ENCODE results near the gene TUBB2A.

Gene TUBB2A

GRCh38 chr6:3135668-3136291 is 21.6 kb downstream of the TUBB2A start:
- no peak for TF ChIP-seq POLR2A (IDR thresholded peaks at IDR 0.05; ENCODE audit: extremely low read depth, insufficient read length)
- TF ChIP-seq, protein P1, sequence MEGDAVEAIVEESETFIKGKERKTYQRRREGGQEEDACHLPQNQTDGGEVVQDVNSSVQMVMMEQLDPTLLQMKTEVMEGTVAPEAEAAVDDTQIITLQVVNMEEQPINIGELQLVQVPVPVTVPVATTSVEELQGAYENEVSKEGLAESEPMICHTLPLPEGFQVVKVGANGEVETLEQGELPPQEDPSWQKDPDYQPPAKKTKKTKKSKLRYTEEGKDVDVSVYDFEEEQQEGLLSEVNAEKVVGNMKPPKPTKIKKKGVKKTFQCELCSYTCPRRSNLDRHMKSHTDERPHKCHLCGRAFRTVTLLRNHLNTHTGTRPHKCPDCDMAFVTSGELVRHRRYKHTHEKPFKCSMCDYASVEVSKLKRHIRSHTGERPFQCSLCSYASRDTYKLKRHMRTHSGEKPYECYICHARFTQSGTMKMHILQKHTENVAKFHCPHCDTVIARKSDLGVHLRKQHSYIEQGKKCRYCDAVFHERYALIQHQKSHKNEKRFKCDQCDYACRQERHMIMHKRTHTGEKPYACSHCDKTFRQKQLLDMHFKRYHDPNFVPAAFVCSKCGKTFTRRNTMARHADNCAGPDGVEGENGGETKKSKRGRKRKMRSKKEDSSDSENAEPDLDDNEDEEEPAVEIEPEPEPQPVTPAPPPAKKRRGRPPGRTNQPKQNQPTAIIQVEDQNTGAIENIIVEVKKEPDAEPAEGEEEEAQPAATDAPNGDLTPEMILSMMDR (IDR thresholded peaks at IDR 0.05; ENCODE audit: low read depth, low read length) = no peak
- TF ChIP-seq, protein P2, sequence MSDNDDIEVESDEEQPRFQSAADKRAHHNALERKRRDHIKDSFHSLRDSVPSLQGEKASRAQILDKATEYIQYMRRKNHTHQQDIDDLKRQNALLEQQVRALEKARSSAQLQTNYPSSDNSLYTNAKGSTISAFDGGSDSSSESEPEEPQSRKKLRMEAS (IDR thresholded peaks at IDR 0.05; ENCODE audit: low read depth, low read length) = no peak
- no peak for TF ChIP-seq MYC (IDR thresholded peaks at IDR 0.05; ENCODE audit: low read depth, low read length)
- DNase-seq (ENCODE audit: low read depth) = no peak
- no peak overlapping the region for H3K4me3 ChIP-seq (ENCODE audit: low read depth, low read length)

DNA sequence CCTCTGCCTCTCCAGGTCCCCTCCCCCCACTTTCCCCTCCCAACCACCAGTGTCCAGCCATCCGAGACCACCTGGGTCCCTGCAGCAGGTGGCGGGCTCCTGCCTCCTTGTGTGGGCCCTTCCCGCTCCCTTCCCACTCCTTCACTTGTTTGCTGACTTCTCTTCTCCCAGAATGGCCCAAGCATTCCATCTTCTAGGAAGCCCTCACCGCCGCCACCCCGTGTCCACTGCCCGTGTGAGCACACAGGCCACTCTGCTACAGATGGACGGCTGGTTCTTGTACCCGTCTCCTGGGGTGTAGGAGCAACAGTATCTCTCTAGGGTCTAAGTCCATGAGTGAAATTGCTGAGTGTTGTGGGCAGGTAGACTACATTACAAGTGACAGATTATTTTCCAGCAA is 23.8 kb downstream of the TUBB2A start:
- TF ChIP-seq, protein P2 (IDR thresholded peaks at IDR 0.05; ENCODE audit: low read depth, low read length) = no peak
- no peak for TF ChIP-seq MYC (IDR thresholded peaks at IDR 0.05; ENCODE audit: low read depth, low read length)
- TF ChIP-seq, protein P1 (IDR thresholded peaks at IDR 0.05; ENCODE audit: low read depth, low read length) = no peak
- TF ChIP-seq POLR2A (IDR thresholded peaks at IDR 0.05; ENCODE audit: extremely low read depth, insufficient read length) = no peak
- H3K4me3 ChIP-seq (ENCODE audit: low read depth, low read length) = no peak overlapping the region

DNA sequence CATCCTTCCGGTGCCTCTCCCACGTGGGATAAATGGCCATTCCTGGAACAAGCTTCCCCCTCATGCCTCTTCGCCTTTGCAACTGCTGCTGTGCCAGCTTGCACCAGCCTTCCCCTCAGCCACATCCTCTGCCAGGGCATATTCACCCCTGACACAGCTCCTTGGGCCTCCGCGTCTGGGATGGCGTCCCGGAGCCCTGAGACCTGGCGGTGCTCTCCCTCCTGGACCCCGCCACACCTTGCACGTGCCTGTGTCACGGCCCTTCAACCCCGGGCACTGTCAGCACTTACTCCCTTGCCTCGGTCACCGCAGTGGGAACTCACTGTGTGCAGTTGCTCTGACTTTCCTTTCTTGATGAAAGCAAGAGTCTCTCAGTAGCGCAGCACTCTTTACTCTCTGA is 25.6 kb downstream of the TUBB2A start:
- TF ChIP-seq, protein P2 (IDR thresholded peaks at IDR 0.05; ENCODE audit: low read depth, low read length) = no peak
- TF ChIP-seq, protein P1 (IDR thresholded peaks at IDR 0.05; ENCODE audit: low read depth, low read length) = no peak
- TF ChIP-seq MYC (IDR thresholded peaks at IDR 0.05; ENCODE audit: low read depth, low read length) (no peak), POLR2A (IDR thresholded peaks at IDR 0.05; ENCODE audit: extremely low read depth, insufficient read length) (no peak)
- no peak for DNase-seq (ENCODE audit: low read depth)
- no peak overlapping the region for H3K4me3 ChIP-seq (ENCODE audit: low read depth, low read length)

More for the DNA sequence above, 23.8 kb downstream of the TUBB2A start:
- no peak for DNase-seq (ENCODE audit: low read depth)

DNA sequence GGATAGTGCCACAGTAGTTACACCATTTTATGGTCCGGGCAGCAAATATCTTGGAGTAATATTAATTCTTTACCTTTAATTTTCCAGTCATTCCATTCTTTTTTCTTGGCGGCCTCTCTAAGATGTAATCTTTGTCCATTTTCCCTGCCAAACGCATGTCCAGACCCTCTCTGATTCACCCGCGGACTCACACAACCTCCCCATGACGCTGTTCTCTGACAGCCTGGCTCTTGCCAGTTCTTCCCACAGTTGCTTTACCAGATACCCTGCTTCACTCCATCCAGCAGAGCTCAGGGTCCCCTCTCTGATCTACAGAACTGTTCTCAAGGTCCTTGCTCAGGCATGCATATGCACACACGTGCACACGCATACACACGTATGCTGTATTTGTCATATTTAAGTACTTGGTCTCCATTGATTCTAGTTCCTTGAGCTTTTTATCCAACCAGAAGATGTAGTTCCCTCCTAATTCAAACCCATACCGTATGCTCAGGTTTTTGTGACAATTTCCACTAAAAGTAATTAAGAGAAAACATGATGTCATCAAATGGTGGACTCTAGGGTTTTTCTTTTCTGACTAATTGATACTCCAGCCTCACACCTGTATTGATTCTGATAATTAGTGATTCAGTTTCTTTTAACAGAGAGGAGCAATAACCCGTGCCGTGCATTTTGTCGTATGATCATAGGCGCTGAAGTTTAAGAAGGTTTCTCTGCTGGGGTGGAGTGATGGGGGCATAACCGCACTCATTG is 28.8 kb downstream of the TUBB2A start:
- TF ChIP-seq MYC (IDR thresholded peaks at IDR 0.05; ENCODE audit: low read depth, low read length) = no peak
- TF ChIP-seq, protein P2 (IDR thresholded peaks at IDR 0.05; ENCODE audit: low read depth, low read length) = no peak
- TF ChIP-seq, protein P1 (IDR thresholded peaks at IDR 0.05; ENCODE audit: low read depth, low read length) = no peak
- TF ChIP-seq POLR2A (IDR thresholded peaks at IDR 0.05; ENCODE audit: extremely low read depth, insufficient read length) = no peak
- DNase-seq (ENCODE audit: low read depth) = no peak

GRCh38 chr6:3125815-3126214 is 31.5 kb downstream of the TUBB2A start:
- TF ChIP-seq POLR2A (IDR thresholded peaks at IDR 0.05; ENCODE audit: extremely low read depth, insufficient read length) = no peak
- TF ChIP-seq MYC (IDR thresholded peaks at IDR 0.05; ENCODE audit: low read depth, low read length) = no peak
- TF ChIP-seq, protein P2 (IDR thresholded peaks at IDR 0.05; ENCODE audit: low read depth, low read length) = no peak
- TF ChIP-seq, protein P1 (IDR thresholded peaks at IDR 0.05; ENCODE audit: low read depth, low read length) = no peak
- DNase-seq (ENCODE audit: low read depth) = no peak
- H3K4me3 ChIP-seq (ENCODE audit: low read depth, low read length) = no peak overlapping the region

More for the DNA sequence above, 28.8 kb downstream of the TUBB2A start:
- H3K4me3 ChIP-seq (ENCODE audit: low read depth, low read length) = no peak overlapping the region

All from NB4 (cell line).